HepG2 (cell line): ENCODE measurements around the gene PAM16. TPM values are rescaled to one million over a fixed set of nuclear protein-coding genes. Genes with fewer than 3 reads are reported as not detected.

Source experiments
- ARNT2 ChIP-seq: sonication (generic); formaldehyde crosslinking; IDR thresholded peaks from 2 replicates; pipeline ENCODE4 v1.8.0; 2022; ENCODE audit warnings: mild to moderate bottlenecking, low read depth, missing genetic modification reagents, moderate library complexity
- BHLHE40 ChIP-seq: IDR thresholded peaks from 2 replicates; pipeline ENCODE4 v1.6.1; 2011; ENCODE audit warnings: low read length, improper control_type of control experiment
- CENPBD1 ChIP-seq: sonication (generic); formaldehyde crosslinking; IDR thresholded peaks from 2 replicates; pipeline ENCODE4 v1.8.0; 2022; ENCODE audit warnings: missing genetic modification reagents, low read depth, mild to moderate bottlenecking, borderline replicate concordance
- PAXIP1 ChIP-seq: sonication (generic); formaldehyde crosslinking; conservative IDR thresholded peaks from 2 replicates; pipeline ENCODE4 v1.4.0; 2020; ENCODE audit warnings: mild to moderate bottlenecking, missing genetic modification reagents, moderate library complexity
- POGZ ChIP-seq: sonication (generic); formaldehyde crosslinking; IDR thresholded peaks from 2 replicates; pipeline ENCODE4 v1.4.0; 2020; ENCODE audit warnings: mild to moderate bottlenecking, missing genetic modification reagents
- RAD21 ChIP-seq: fragments of 450-650 bp; formaldehyde crosslinking; IDR thresholded peaks from 2 replicates; pipeline ENCODE4 v1.5.0; 2020; ENCODE audit warnings: mild to moderate bottlenecking
- RNF2 ChIP-seq: fragments of 450-650 bp; conservative IDR thresholded peaks from 2 replicates; pipeline ENCODE4 v1.6.1; 2016; ENCODE audit warnings: low read depth
- SAP130 ChIP-seq: IDR thresholded peaks from 2 replicates; pipeline ENCODE4 v1.6.1; 2016; ENCODE audit warnings: low read depth
- TAF15 ChIP-seq: fragments of 200-400 bp; formaldehyde crosslinking; IDR thresholded peaks from one replicate; pipeline ENCODE4 v1.6.1; 2018; ENCODE audit warnings: mild to moderate bottlenecking, low read depth, low read length; ENCODE audit not compliant: poor library complexity, severe bottlenecking
- TEAD3 ChIP-seq: optimal IDR thresholded peaks from 2 replicates; pipeline ENCODE3; 2016; ENCODE audit warnings: borderline replicate concordance
- TERF1 ChIP-seq: sonication (generic); formaldehyde crosslinking; IDR thresholded peaks from 2 replicates; pipeline ENCODE4 v1.8.0; 2022; ENCODE audit warnings: mild to moderate bottlenecking, missing genetic modification reagents, moderate library complexity
- ZFX ChIP-seq: sonication (generic); formaldehyde crosslinking; IDR thresholded peaks from 2 replicates; pipeline ENCODE4 v1.4.0; 2020; ENCODE audit warnings: mild to moderate bottlenecking, low read depth, missing genetic modification reagents, moderate library complexity
- ZHX2 ChIP-seq, 2 experiments: sonication (generic) in 1 of 2; formaldehyde crosslinking in 1 of 2; IDR thresholded peaks; 2 replicates each; pipeline versions ENCODE4 v1.6.1 to v1.9.0; 2014 to 2022; ENCODE audit warnings: antibody characterized with exemption in 1 of 2, borderline replicate concordance in 1 of 2, inconsistent platforms in 1 of 2, low read depth in 1 of 2, missing genetic modification reagents in 1 of 2
- ZNF205 ChIP-seq: IDR thresholded peaks from 2 replicates; pipeline ENCODE4 v1.6.1; 2018; ENCODE audit warnings: missing biosample characterization, missing genetic modification reagents
- ZNF747 ChIP-seq: sonication (generic); formaldehyde crosslinking; IDR thresholded peaks from 2 replicates; pipeline ENCODE4 v1.8.1; 2023; ENCODE audit warnings: missing genetic modification reagents, mild to moderate bottlenecking, borderline replicate concordance
- ZNF841 ChIP-seq: sonication (generic); formaldehyde crosslinking; IDR thresholded peaks from 2 replicates; pipeline ENCODE4 v1.8.1; 2023; ENCODE audit warnings: missing genetic modification reagents, borderline replicate concordance
- polyA plus RNA-seq, 8 experiments: library from polyadenylated mRNA; depleted of rRNA in 3 of 8; stranded (reverse) in 7 of 8; unstranded in 1 of 8; fragments of >200 nt; fragmentation: Illumina TruSeq in 4 of 8; extraction: Trizol in 4 of 8; gene quantifications; 2 replicates each; pipeline versions ENCODE4 v1.2.1 to v1.2.3, GENCODE V29; 2011 to 2016; ENCODE audit warnings: low read depth in 4 of 8, missing spikeins in 1 of 8, mixed read lengths in 1 of 8; ENCODE audit not compliant: insufficient read depth in 1 of 8
- total RNA-seq, 5 experiments: library from RNA; depleted of rRNA; stranded (reverse); fragments of >200 nt; fragmentation: Illumina TruSeq; extraction: Trizol; gene quantifications; 2 replicates each; pipeline ENCODE4 v1.2.3, GENCODE V29; 2016; ENCODE audit warnings: low read depth in 1 of 5

PAM16 gene
- total and polyA plus RNA-seq, 2 of the 13 experiments (the other 11 are each of a cell fraction or from before 2014, with no cell fraction given), result 51.5 to 51.8 TPM

GRCh38 chr16:4371357-4372000, 20.4 kb upstream of the PAM16 start, which contains the start of gene VASN (continued):
- TF ChIP-seq TERF1 (no peak), RNF2 (no peak; the same call in 1 of the 2 replicates), RAD21 (peak; percentile 15; the same call in 1 of the 2 replicates), POGZ (peak; percentile 64; the same call in 1 of the 2 replicates), ZHX2 (IDR thresholded peaks at IDR 0.05; ENCODE audit: low read depth) (no peak), ZHX2 (CRISPR knock-in tag; IDR thresholded peaks at IDR 0.05; ENCODE audit: borderline replicate concordance) (peak; percentile 71; the same call in 1 of the 2 replicates), SAP130 (CRISPR knock-in tag) (peak; percentile 70; the same call in 1 of the 2 replicates), ZNF841 (no peak), CENPBD1 (CRISPR knock-in tag) (no peak), BHLHE40 (peak; percentile 42; the same call in 1 of the 2 replicates), ZNF205 (CRISPR knock-in tag) (0 out of 2 replicates have a peak, but pooled peaks have one; percentile 23), ZFX (CRISPR knock-in tag) (peak; percentile 33), PAXIP1 (CRISPR knock-in tag) (0 out of 2 replicates have a peak, but pooled peaks have one; percentile 25), TAF15 (peak; percentile 25), ZNF747 (CRISPR knock-in tag) (0 out of 2 replicates have a peak, but pooled peaks have one; percentile 14), ARNT2 (peak; percentile 92), TEAD3 (CRISPR knock-in tag) (peak; percentile 33)
